Panc1 (cell line): ENCODE data around the gene GUCD1.

Source experiments
- CTCF ChIP-seq: fragments of 450-650 bp; IDR thresholded peaks from 2 replicates; pipeline ENCODE4 v1.5.1; 2017; ENCODE audit warnings: mild to moderate bottlenecking
- POLR2AphosphoS5 ChIP-seq: IDR thresholded peaks from 2 replicates; pipeline ENCODE4 v1.6.1; 2012; ENCODE audit warnings: mild to moderate bottlenecking, low read depth, low read length, moderate library complexity
- TCF7L2 ChIP-seq: IDR thresholded peaks from 2 replicates; pipeline ENCODE4 v1.6.1; 2011; ENCODE audit warnings: mild to moderate bottlenecking, low read depth, low read length, inconsistent platforms

DNA sequence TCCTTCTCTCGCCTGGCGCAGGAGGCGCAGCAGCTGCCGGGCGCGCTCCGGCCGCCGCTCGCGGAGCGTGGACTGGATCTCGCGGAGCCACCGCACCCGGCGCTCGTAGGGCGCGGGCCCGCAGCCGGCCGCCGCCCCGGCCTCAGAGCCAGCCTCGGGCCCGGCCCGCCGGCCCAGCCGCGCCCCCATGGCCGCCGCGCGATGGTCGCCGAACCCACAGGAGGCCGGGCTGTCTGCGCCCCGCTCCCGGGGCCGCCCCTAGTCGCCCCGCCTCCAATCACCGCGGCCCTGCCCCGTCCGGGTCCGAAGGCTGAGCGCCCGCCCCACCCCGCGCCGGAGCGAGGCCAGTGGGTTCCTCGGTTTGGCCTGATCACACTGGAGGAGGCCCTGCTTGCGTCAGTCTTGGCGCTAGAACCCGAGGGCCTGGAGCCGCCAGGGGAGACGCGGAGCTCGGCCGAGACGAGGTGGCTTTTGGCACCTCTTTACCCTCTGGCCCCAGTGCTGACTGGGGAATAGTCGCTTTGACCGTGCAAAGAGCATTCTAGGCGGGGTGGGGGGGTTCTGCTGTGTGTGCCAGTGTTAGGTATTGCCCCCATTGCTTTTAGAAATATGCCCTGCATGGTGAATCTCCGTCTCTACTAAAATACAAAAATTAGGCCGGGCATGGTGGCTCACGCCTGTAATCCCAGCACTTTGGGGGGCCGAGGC, 38.1 kb upstream of the GUCD1 start, which contains the start of gene LRRC75B:
- TF ChIP-seq CTCF (no peak), POLR2AphosphoS5 (no peak), TCF7L2 (no peak)
